ENCODE results near the gene PBXIP1. TPM values are rescaled to one million over a fixed set of nuclear protein-coding genes. Genes with fewer than 3 reads are reported as not detected.

PBXIP1 gene
- polyA plus RNA-seq, 3 donors = 35.1 to 53.5 (median 38.6) TPM

- 0 to 1% (median 0%) methylated on average over 76 to 93 of the region's 93 CpGs for WGBS, 3 donors
- H3K27ac ChIP-seq (ENCODE audit: low read depth, low read length) = peak within 1 kb of the TSS; percentile 79
Measured at GRCh38 chr1:154961207-154962155, 5.6 kb upstream of the PBXIP1 start, which contains the start of gene PYGO2. Gene PYGO2 (minus strand): TSS chr1:154961782. CDS start chr1:154961576, 206 bp downstream.

GRCh38 chr1:154960446-154961136 lies 4.7 kb upstream of the PBXIP1 start:
- no peak overlapping the region for H3K27ac ChIP-seq (ENCODE audit: low read depth, low read length)
- 23 to 39% (median 26%) methylated on average over 10 of the region's 10 CpGs for WGBS, 3 donors

- WGBS, 3 donors = 86 to 95% (median 92%) methylated on average over 7 of the region's 7 CpGs
- no peak overlapping the region for H3K27ac ChIP-seq (ENCODE audit: low read depth, low read length)
Measured at GRCh38 chr1:154959426-154959780, 3.5 kb upstream of the PBXIP1 start.

GRCh38 chr1:154958681-154959425 lies 3.0 kb upstream of the PBXIP1 start:
- H3K27ac ChIP-seq (ENCODE audit: low read depth, low read length) = no peak overlapping the region
- 89 to 95% (median 92%) methylated on average over 16 of the region's 16 CpGs for WGBS, 3 donors

- no peak overlapping the region for H3K27ac ChIP-seq (ENCODE audit: low read depth, low read length)
- WGBS, 3 donors = 77 to 81% (median 80%) methylated on average over 2 of the region's 2 CpGs
Measured at GRCh38 chr1:154958036-154958435, 2.1 kb upstream of the PBXIP1 start.

- H3K27ac ChIP-seq (ENCODE audit: low read depth, low read length) = no peak overlapping the region
- WGBS, 3 donors = 39 to 51% (median 49%) methylated on average over 9 of the region's 9 CpGs
Measured at GRCh38 chr1:154957091-154957657, 1.3 kb upstream of the PBXIP1 start.

GRCh38 chr1:154956544-154956941 lies 644 bp upstream of the PBXIP1 start:
- WGBS, 3 donors = 15 to 19% (median 17%) methylated on average over 6 of the region's 6 CpGs
- no peak overlapping the region for H3K27ac ChIP-seq (ENCODE audit: low read depth, low read length)

- 10 to 21% (median 13%) methylated on average over 4 of the region's 4 CpGs for WGBS, 3 donors
Measured at GRCh38 chr1:154955039-154955717, 721 bp downstream of the PBXIP1 start.

GRCh38 chr1:154954541-154954940 lies 1.4 kb downstream of the PBXIP1 start:
- no peak overlapping the region for H3K27ac ChIP-seq (ENCODE audit: low read depth, low read length)
- WGBS, 3 donors = 66 to 71% (median 67%) methylated on average over 3 of the region's 3 CpGs

More at GRCh38 chr1:154955039-154955717, 721 bp downstream of the PBXIP1 start:
- no peak overlapping the region for H3K27ac ChIP-seq (ENCODE audit: low read depth, low read length)

- no peak overlapping the region for H3K27ac ChIP-seq (ENCODE audit: low read depth, low read length)
- 65 to 84% (median 80%) methylated on average over 2 of the region's 2 CpGs for WGBS, 3 donors
Measured at GRCh38 chr1:154953611-154954038, 2.3 kb downstream of the PBXIP1 start.

GRCh38 chr1:154952664-154953063 lies 3.2 kb downstream of the PBXIP1 start:
- H3K27ac ChIP-seq (ENCODE audit: low read depth, low read length) = no peak overlapping the region
- 74 to 82% (median 80%) methylated on average over 6 of the region's 6 CpGs for WGBS, 3 donors

- WGBS, 3 donors = 48 to 76% (median 56%) methylated on average over 15 of the region's 15 CpGs
- H3K27ac ChIP-seq (ENCODE audit: low read depth, low read length) = no peak overlapping the region
Measured at GRCh38 chr1:154951901-154952657, 3.8 kb downstream of the PBXIP1 start.

- H3K27ac ChIP-seq (ENCODE audit: low read depth, low read length) = no peak overlapping the region
- WGBS, 3 donors = 93 to 96% (median 96%) methylated on average over 10 to 11 of the region's 11 CpGs
Measured at GRCh38 chr1:154948079-154948478, 7.8 kb downstream of the PBXIP1 start.

- 76 to 86% (median 79%) methylated on average over 15 to 17 of the region's 17 CpGs for WGBS, 3 donors
- no peak overlapping the region for H3K27ac ChIP-seq (ENCODE audit: low read depth, low read length)
Measured at GRCh38 chr1:154945962-154946850, 9.7 kb downstream of the PBXIP1 start.

- WGBS, 3 donors = 81 to 84% (median 83%) methylated on average over 15 of the region's 15 CpGs
- H3K27ac ChIP-seq (ENCODE audit: low read depth, low read length) = no peak overlapping the region
Measured at GRCh38 chr1:154945160-154945961, 10.5 kb downstream of the PBXIP1 start.
